Eye (tissue), 1 donor: ENCODE measurements around the gene PILRA.

Experiments used
- DNase-seq: peaks from one replicate; pipeline ENCODE4 v3.0.0-alpha.2; 2015

Gene PILRA

GRCh38 chr7:100413889-100414288, 40.6 kb downstream of the PILRA start:
- no peak for DNase-seq

- no peak for DNase-seq
Observed at GRCh38 chr7:100415448-100415847, 42.2 kb downstream of the PILRA start.

GRCh38 chr7:100418930-100419659, 45.8 kb downstream of the PILRA start:
- DNase-seq: no peak

- no peak for DNase-seq
Observed at GRCh38 chr7:100419660-100420226, 46.5 kb downstream of the PILRA start.

GRCh38 chr7:100423315-100423714, 50.0 kb downstream of the PILRA start:
- DNase-seq: no peak

GRCh38 chr7:100425347-100425746, 52.1 kb downstream of the PILRA start:
- DNase-seq: no peak

- DNase-seq: no peak
Observed at GRCh38 chr7:100426516-100426915, 53.2 kb downstream of the PILRA start.

GRCh38 chr7:100427762-100428198, 54.5 kb downstream of the PILRA start:
- no peak for DNase-seq

GRCh38 chr7:100428199-100428966, 55.1 kb downstream of the PILRA start, which contains the start of gene ZCWPW1:
Gene ZCWPW1, minus strand, starts transcription at chr7:100428703. Its CDS starts 8,054 bp downstream, at chr7:100420649.
- peak; percentile 99 for DNase-seq

GRCh38 chr7:100428967-100429636, 55.8 kb downstream of the PILRA start:
- peak; percentile 100 for DNase-seq

- DNase-seq: peak; percentile 99
Observed at GRCh38 chr7:100429637-100430492, 56.6 kb downstream of the PILRA start, which contains the start of gene MEPCE. Gene MEPCE, plus strand, starts transcription at chr7:100429831. Its CDS starts 188 bp downstream, at chr7:100430019.

- DNase-seq: no peak
Observed at GRCh38 chr7:100430493-100431285, 57.4 kb downstream of the PILRA start.

- DNase-seq: no peak
Observed at GRCh38 chr7:100431286-100431735, 58.0 kb downstream of the PILRA start.

GRCh38 chr7:100432053-100432452, 58.8 kb downstream of the PILRA start:
- no peak for DNase-seq

- DNase-seq: no peak
Observed at GRCh38 chr7:100432621-100433275, 59.5 kb downstream of the PILRA start.

GRCh38 chr7:100433276-100433591, 59.9 kb downstream of the PILRA start:
- no peak for DNase-seq

- no peak for DNase-seq
Observed at GRCh38 chr7:100433592-100434296, 60.5 kb downstream of the PILRA start.

- no peak for DNase-seq
Observed at GRCh38 chr7:100434297-100435144, 61.2 kb downstream of the PILRA start.
